COR-L47 (cell line): ENCODE data around the gene CTR9.
A peak's percentile ranks its signal among the peaks of the same experiment; 100 is the strongest.

Experiments used
- DNase-seq: peaks from one replicate; lab custom pipeline; 2025; lab: John Stamatoyannopoulos, UW

CTR9 gene

GRCh38 chr11:10780040-10780439 lies 29.0 kb downstream of the CTR9 start:
- DNase-seq: no peak

- peak; percentile 69 for DNase-seq
Measured at GRCh38 chr11:10784232-10785145, 33.4 kb downstream of the CTR9 start.

GRCh38 chr11:10785146-10785474 lies 34.1 kb downstream of the CTR9 start:
- DNase-seq: no peak

GRCh38 chr11:10786451-10786850 lies 35.4 kb downstream of the CTR9 start:
- no peak for DNase-seq

- DNase-seq: peak; percentile 68
Measured at GRCh38 chr11:10792385-10793068, 41.5 kb downstream of the CTR9 start.

- no peak for DNase-seq
Measured at GRCh38 chr11:10793470-10794255, 42.6 kb downstream of the CTR9 start.

- DNase-seq: no peak
Measured at GRCh38 chr11:10796191-10796590, 45.1 kb downstream of the CTR9 start.

- DNase-seq: no peak
Measured at GRCh38 chr11:10797001-10797400, 46.0 kb downstream of the CTR9 start.

- DNase-seq: no peak
Measured at GRCh38 chr11:10797531-10797930, 46.5 kb downstream of the CTR9 start.

- DNase-seq: no peak
Measured at GRCh38 chr11:10798330-10798928, 47.4 kb downstream of the CTR9 start.

GRCh38 chr11:10800292-10800691 lies 49.2 kb downstream of the CTR9 start:
- DNase-seq: no peak

GRCh38 chr11:10803676-10804075 lies 52.6 kb downstream of the CTR9 start:
- no peak for DNase-seq

- DNase-seq: no peak
Measured at GRCh38 chr11:10805741-10806140, 54.7 kb downstream of the CTR9 start.

GRCh38 chr11:10806206-10806605 lies 55.2 kb downstream of the CTR9 start:
- no peak for DNase-seq

GRCh38 chr11:10807493-10808234 lies 56.6 kb downstream of the CTR9 start:
- DNase-seq: peak; percentile 60

- DNase-seq: no peak
Measured at GRCh38 chr11:10808235-10808552, 57.1 kb downstream of the CTR9 start.

- peak; percentile 97 for DNase-seq
Measured at GRCh38 chr11:10808553-10809372, 57.7 kb downstream of the CTR9 start, which contains the start of gene EIF4G2. TSS of gene EIF4G2 (minus strand) at chr11:10808926.

GRCh38 chr11:10809373-10810160 lies 58.5 kb downstream of the CTR9 start:
- DNase-seq: peak; percentile 41

GRCh38 chr11:10813945-10814344 lies 62.9 kb downstream of the CTR9 start:
- no peak for DNase-seq

GRCh38 chr11:10818594-10818993 lies 67.5 kb downstream of the CTR9 start:
- no peak for DNase-seq
